ENCODE results near the gene GRK3.
"Not testable (repeated sequence)": the region's sequence is repeated elsewhere in the genome, so short reads cannot be mapped to it uniquely, and the experiment has no call there.

Gene GRK3

GRCh38 chr22:25573841-25574240 lies 9.4 kb downstream of the GRK3 start:
- DNase-seq: no peak

- DNase-seq: no peak
Observed at GRCh38 chr22:25574736-25575135, 10.3 kb downstream of the GRK3 start.

GRCh38 chr22:25575674-25576392 lies 11.4 kb downstream of the GRK3 start:
- not testable (repeated sequence) for DNase-seq

- not testable (repeated sequence) for DNase-seq
Observed at GRCh38 chr22:25581452-25581851, 17.0 kb downstream of the GRK3 start.

- DNase-seq: no peak
Observed at GRCh38 chr22:25582946-25583345, 18.5 kb downstream of the GRK3 start.

- not testable (repeated sequence) for DNase-seq
Observed at GRCh38 chr22:25584993-25585392, 20.5 kb downstream of the GRK3 start.

- not testable (repeated sequence) for DNase-seq
Observed at GRCh38 chr22:25589664-25590063, 25.2 kb downstream of the GRK3 start.

GRCh38 chr22:25593323-25593722 lies 28.8 kb downstream of the GRK3 start:
- not testable (repeated sequence) for DNase-seq

GRCh38 chr22:25598609-25599008 lies 34.1 kb downstream of the GRK3 start:
- no peak for DNase-seq

GRCh38 chr22:25602445-25602844 lies 38.0 kb downstream of the GRK3 start:
- no peak for DNase-seq

GRCh38 chr22:25602916-25603315 lies 38.4 kb downstream of the GRK3 start:
- DNase-seq: no peak

- not testable (repeated sequence) for DNase-seq
Observed at GRCh38 chr22:25605146-25605545, 40.7 kb downstream of the GRK3 start.

- DNase-seq: not testable (repeated sequence)
Observed at GRCh38 chr22:25605565-25605964, 41.1 kb downstream of the GRK3 start.

GRCh38 chr22:25611284-25611683 lies 46.8 kb downstream of the GRK3 start:
- not testable (repeated sequence) for DNase-seq

GRCh38 chr22:25613131-25613530 lies 48.7 kb downstream of the GRK3 start:
- DNase-seq: not testable (repeated sequence)

GRCh38 chr22:25613558-25613957 lies 49.1 kb downstream of the GRK3 start:
- not testable (repeated sequence) for DNase-seq

GRCh38 chr22:25614791-25615190 lies 50.3 kb downstream of the GRK3 start:
- not testable (repeated sequence) for DNase-seq

- DNase-seq: no peak
Observed at GRCh38 chr22:25621986-25622385, 57.5 kb downstream of the GRK3 start.

- DNase-seq: no peak
Observed at GRCh38 chr22:25623310-25623734, 58.8 kb downstream of the GRK3 start.

GRCh38 chr22:25623851-25624250 lies 59.4 kb downstream of the GRK3 start:
- no peak for DNase-seq

GRCh38 chr22:25624476-25624875 lies 60.0 kb downstream of the GRK3 start:
- DNase-seq: no peak

GRCh38 chr22:25625747-25626623 lies 61.5 kb downstream of the GRK3 start:
- not testable (repeated sequence) for DNase-seq

- DNase-seq: no peak
Observed at GRCh38 chr22:25626624-25626990, 62.1 kb downstream of the GRK3 start.

Data from hippocampal formation (tissue), 2 donors.